Measurements from ENCODE around the gene TUBGCP3.

GRCh38 chr13:112626124-112626523 is 38.2 kb upstream of the TUBGCP3 start:
- no peak for TF ChIP-seq CTCF (conservative IDR thresholded peaks at IDR 0.05; ENCODE audit: low read length)
- TF ChIP-seq EZH2phosphoT487 (IDR thresholded peaks at IDR 0.05; ENCODE audit: borderline replicate concordance, low read depth, low read length) = no peak

Data from OCI-LY7 (cell line).